HG02571 (cell line): Measurements from ENCODE around the gene SLC17A6.

Experiments
- ATAC-seq: cut with Tn5 transposase; IDR thresholded peaks from one replicate; pipeline ENCODE4 v1.9.1; 2021; ENCODE audit warnings: mild to moderate bottlenecking, moderate library complexity; ENCODE audit not compliant: unreplicated experiment

The SLC17A6 gene

DNA sequence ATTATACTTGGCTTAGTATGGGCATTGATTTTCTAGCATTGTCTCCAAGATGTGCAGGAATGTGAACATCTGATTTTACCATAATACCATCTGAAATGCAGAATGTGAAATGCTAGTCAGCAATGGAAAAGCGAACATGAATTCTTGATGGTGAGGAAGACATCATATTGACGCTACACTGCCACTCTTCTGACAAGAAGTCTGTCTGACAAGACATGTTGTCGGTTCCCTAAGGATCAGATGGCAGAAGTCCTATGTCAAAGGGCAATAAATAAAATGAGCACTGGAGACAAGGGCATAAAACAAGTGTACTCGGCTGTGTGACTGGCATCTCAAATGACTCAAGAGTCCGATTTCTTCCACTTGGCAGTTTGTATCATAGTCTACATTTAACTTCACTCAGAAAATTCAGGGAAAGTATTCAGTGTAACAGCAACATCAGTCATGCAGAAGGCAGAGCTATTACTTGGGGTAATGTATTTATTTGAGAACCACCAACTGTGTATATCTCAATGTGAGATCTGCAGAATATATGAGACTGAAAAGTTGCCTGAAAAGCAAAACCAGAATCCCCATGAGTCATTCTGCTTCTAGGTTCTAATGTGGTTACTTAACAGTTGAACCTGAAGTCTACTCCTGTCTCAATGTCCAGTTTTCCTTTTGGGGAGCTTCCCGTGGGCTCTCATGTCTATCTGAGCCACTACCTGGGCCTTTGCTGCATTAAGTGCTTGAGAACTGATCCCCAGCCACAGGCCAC lies 51.5 kb downstream of the SLC17A6 start:
- no peak for ATAC-seq

DNA sequence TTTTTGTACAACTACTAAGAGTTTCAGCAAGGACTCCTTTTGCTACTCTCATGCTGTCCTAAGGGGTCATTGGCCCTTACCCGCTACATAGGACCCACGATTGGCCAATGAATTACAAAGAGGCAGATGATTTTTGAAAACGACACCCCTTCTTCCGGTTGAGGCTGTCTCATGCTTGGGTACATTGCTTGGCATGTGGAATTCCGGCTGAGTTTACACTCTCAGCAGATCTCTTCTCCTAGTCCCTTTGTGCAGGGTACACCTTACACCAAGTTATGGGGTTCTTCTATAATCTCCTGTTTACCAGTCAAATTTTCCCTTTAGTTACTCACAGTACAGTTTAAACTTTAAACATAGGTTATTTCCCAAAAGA lies 52.1 kb downstream of the SLC17A6 start:
- ATAC-seq: no peak

DNA sequence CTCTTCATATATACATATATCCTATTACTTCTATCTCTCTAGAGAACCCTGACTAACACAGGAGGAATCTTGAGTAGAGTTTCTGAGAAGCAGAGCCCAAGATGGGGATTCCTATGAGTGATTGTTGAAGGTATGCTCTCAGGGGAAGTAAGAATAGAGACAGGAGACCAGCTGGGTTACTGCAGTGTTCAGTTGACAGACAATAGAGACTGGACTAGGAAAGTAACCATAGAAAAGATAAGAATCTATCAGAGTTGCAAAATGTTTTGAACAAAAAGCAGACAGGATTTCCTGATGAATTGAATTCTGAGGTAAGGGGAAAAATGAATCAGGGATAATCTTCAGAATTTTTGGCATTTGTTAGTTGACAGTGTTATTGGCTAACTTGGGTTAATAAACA lies 54.4 kb downstream of the SLC17A6 start:
- ATAC-seq: no peak

- ATAC-seq: no peak
Measured at GRCh38 chr11:22405377-22405776, 67.2 kb downstream of the SLC17A6 start.

DNA sequence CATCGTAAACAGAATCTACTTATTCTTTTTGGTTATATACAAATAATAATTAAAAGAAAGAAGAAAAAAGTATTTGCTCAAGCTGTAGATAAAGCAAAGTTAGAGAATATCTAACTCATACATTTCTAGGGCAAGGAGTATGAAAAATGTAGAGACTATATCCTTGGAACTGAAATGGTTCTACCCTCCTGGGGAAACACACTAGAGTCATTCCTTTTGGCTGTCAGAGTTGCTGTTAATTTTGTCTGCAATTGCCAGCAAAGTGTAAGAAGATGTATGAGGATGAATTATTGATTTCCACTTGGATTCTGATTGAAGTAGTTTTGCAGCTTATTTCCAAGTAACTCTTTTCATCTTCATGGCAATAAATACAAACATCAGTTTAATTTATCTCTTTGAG lies 69.1 kb downstream of the SLC17A6 start:
- ATAC-seq: no peak

DNA sequence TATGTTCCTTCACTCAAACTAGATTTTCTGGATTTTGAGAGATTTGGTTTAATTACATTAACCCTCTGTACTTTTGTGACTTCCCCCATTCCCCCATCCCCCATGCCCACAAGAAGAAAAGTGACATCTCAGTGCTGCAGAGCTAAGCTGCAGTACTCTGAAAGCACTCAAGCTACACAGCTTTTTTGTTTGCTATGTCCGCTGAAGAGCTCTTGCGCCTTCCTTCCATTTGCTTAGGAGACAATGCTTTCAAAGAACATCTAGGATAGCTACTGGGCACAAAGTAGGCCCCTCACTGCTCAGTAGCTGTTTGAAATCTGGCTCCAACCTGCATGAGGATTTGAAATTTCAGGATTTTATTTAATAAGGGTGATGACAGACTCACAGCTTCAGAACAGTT lies 69.7 kb downstream of the SLC17A6 start:
- no peak for ATAC-seq

DNA sequence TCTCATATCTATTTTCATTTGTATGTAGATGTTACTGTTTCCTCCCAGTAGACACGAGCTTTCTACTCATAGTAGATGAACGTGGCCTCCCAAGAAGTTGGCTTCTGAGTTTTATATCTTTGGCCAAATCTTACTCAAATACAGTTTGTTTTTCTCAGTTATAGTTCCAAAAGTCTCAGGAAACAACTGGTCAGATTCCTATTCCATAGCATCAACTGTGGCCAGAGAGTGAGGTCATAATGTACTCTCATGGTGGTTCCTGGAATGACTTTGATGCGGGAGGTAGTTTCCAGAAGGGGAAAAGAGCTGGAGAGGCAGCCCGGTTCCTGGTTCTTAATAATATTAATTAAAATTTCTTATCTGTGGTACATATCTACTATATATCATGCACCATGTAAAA lies 77.3 kb downstream of the SLC17A6 start:
- no peak for ATAC-seq

- no peak for ATAC-seq
Measured at GRCh38 chr11:22416462-22416861, 78.3 kb downstream of the SLC17A6 start.

- ATAC-seq: no peak
Measured at GRCh38 chr11:22426915-22427314, 88.7 kb downstream of the SLC17A6 start.
